H1 (cell line): ENCODE results near the gene COL5A2. TPM values are rescaled to one million over a fixed set of nuclear protein-coding genes. Genes with fewer than 3 reads are reported as not detected.

ENCODE experiments used
- CTCF ChIA-PET: fragments of 300-600 bp; sonication (Branson Sonifier 250); formaldehyde crosslinking; loops from one replicate; lab custom pipeline; 2021; ENCODE audit not compliant: partially characterized antibody; lab: Charles Lee
- POLR2A ChIA-PET: fragments of 300-600 bp; sonication (Branson Sonifier 250); formaldehyde crosslinking; loops from one replicate; lab custom pipeline; 2021; ENCODE audit warnings: inconsistent platforms; ENCODE audit not compliant: partially characterized antibody; lab: Charles Lee
- DNase-seq, 2 experiments: peaks; one replicate each; pipeline versions ENCODE4 v3.0.0 to v3.0.0-alpha.2; 2010 to 2022; ENCODE audit warnings: low spot score in 2 of 2, low read depth in 1 of 2, mixed read lengths in 1 of 2
- FAIRE-seq: peaks from 2 replicates; lab custom pipeline; 2011; peaks lifted over from hg19 to GRCh38; lab: Jason Lieb, UNC
- H2AFZ ChIP-seq: 2 replicates; pipeline ENCODE4 v1.8.1; 2012; ENCODE audit warnings: low read length, inconsistent platforms
- H2AK5ac ChIP-seq: 2 replicates; pipeline ENCODE4 v1.6.1; 2013; ENCODE audit warnings: low read depth, low read length
- H2BK120ac ChIP-seq: replicated peaks from 2 replicates; pipeline ENCODE3; 2013; ENCODE audit warnings: low read depth, low read length, inconsistent platforms
- H2BK12ac ChIP-seq: 2 replicates; pipeline ENCODE4 v1.6.1; 2013; ENCODE audit warnings: low read depth, low read length
- H2BK15ac ChIP-seq: 2 replicates; pipeline ENCODE4 v1.6.1; 2013; ENCODE audit warnings: low read length
- H2BK20ac ChIP-seq: 2 replicates; pipeline ENCODE4 v1.6.1; 2013; ENCODE audit warnings: low read length
- H2BK5ac ChIP-seq: 2 replicates; pipeline ENCODE4 v1.6.1; 2013; ENCODE audit warnings: low read depth, low read length
- H3K14ac ChIP-seq: 2 replicates; pipeline ENCODE4 v1.6.1; 2013; ENCODE audit warnings: inconsistent platforms; ENCODE audit not compliant: insufficient read length
- H3K18ac ChIP-seq: 2 replicates; pipeline ENCODE4 v1.6.1; 2013; ENCODE audit warnings: low read length; ENCODE audit errors: extremely low read depth
- H3K23ac ChIP-seq: 2 replicates; pipeline ENCODE4 v1.6.1; 2013; ENCODE audit warnings: inconsistent platforms; ENCODE audit not compliant: insufficient read length
- H3K23me2 ChIP-seq: 2 replicates; pipeline ENCODE4 v1.6.1; 2013; ENCODE audit warnings: low read depth, low read length
- H3K27ac ChIP-seq: 2 replicates; pipeline ENCODE4 v1.6.1; 2011; ENCODE audit warnings: low read depth, low read length, inconsistent platforms
- H3K27me3 ChIP-seq, 4 experiments: replicated peaks in 1 of 4; 1 replicate in 1 of 4; 2 replicates in 3 of 4; pipeline versions ENCODE4 v1.6.1 to v1.8.1; 2011 to 2013; ENCODE audit warnings: low read length in 3 of 4, mild to moderate bottlenecking in 3 of 4, inconsistent platforms in 2 of 4, mixed read lengths in 2 of 4, moderate library complexity in 1 of 4; ENCODE audit not compliant: control insufficient read depth in 3 of 4, insufficient read depth in 3 of 4; ENCODE audit errors: extremely low read depth in 1 of 4
- H3K36me3 ChIP-seq, 4 experiments: 2 replicates each; pipeline versions ENCODE4 v1.6.1 to v1.8.1; 2011 to 2013; ENCODE audit warnings: mild to moderate bottlenecking in 4 of 4, low read length in 3 of 4, moderate library complexity in 2 of 4, control low read depth in 1 of 4, inconsistent platforms in 1 of 4; ENCODE audit not compliant: insufficient read depth in 4 of 4, control insufficient read depth in 2 of 4
- H3K4ac ChIP-seq: replicated peaks from 2 replicates; pipeline ENCODE3; 2013; ENCODE audit warnings: low read length, low read depth, mixed read lengths, inconsistent platforms; ENCODE audit not compliant: insufficient read length
- H3K4me1 ChIP-seq, 4 experiments: replicated peaks in 1 of 4; 1 replicate in 1 of 4; 2 replicates in 3 of 4; pipeline versions ENCODE4 v1.6.1 to v1.8.1; 2011 to 2013; ENCODE audit warnings: low read length in 3 of 4, inconsistent platforms in 2 of 4, mixed read lengths in 1 of 4; ENCODE audit not compliant: insufficient read depth in 4 of 4, control insufficient read depth in 3 of 4
- H3K4me2 ChIP-seq, 2 experiments: 2 replicates each; pipeline versions ENCODE4 v1.6.1 to v1.8.1; 2011 to 2013; ENCODE audit warnings: low read depth in 2 of 2, low read length in 2 of 2, control low read depth in 1 of 2, inconsistent platforms in 1 of 2, mild to moderate bottlenecking in 1 of 2; ENCODE audit not compliant: insufficient read depth in 1 of 2
- H3K4me3 ChIP-seq, 4 experiments: fragments of 200-600, 300-600 bp in 1 of 4; sonication (generic), shearing (Covaris generic), sonication (Bioruptor Twin) in 1 of 4; 2 replicates each; pipeline versions ENCODE4 v1.5.1 to v1.8.1; 2011 to 2016; ENCODE audit warnings: low read length in 4 of 4, low read depth in 3 of 4, control low read depth in 2 of 4, inconsistent platforms in 2 of 4, mild to moderate bottlenecking in 2 of 4, mixed read lengths in 1 of 4, moderate library complexity in 1 of 4; ENCODE audit not compliant: insufficient read depth in 2 of 4; ENCODE audit errors: extremely low read depth in 1 of 4
- H3K56ac ChIP-seq: replicated peaks from 2 replicates; pipeline ENCODE3; 2013; ENCODE audit warnings: low read depth, mild to moderate bottlenecking, mixed read lengths, low read length, inconsistent platforms; ENCODE audit not compliant: insufficient read length
- H3K79me1 ChIP-seq: 2 replicates; pipeline ENCODE4 v1.6.1; 2013; ENCODE audit warnings: low read depth, low read length, control low read depth
- H3K79me2 ChIP-seq, 2 experiments: 2 replicates each; pipeline versions ENCODE4 v1.6.1 to v1.8.1; 2012 to 2013; ENCODE audit warnings: low read length in 2 of 2, mild to moderate bottlenecking in 2 of 2, inconsistent platforms in 1 of 2; ENCODE audit not compliant: insufficient read depth in 2 of 2, control insufficient read depth in 1 of 2
- H3K9ac ChIP-seq, 4 experiments: replicated peaks in 1 of 4; 1 replicate in 1 of 4; 2 replicates in 3 of 4; pipeline versions ENCODE4 v1.6.1 to v1.8.1; 2011 to 2013; ENCODE audit warnings: low read depth in 3 of 4, low read length in 3 of 4, control low read depth in 2 of 4, mild to moderate bottlenecking in 2 of 4, moderate library complexity in 2 of 4, inconsistent platforms in 1 of 4; ENCODE audit errors: extremely low read depth in 1 of 4
- H3K9me3 ChIP-seq, 2 experiments: 2 replicates each; pipeline versions ENCODE4 v1.6.1 to v1.8.1; 2012 to 2013; ENCODE audit warnings: mild to moderate bottlenecking in 2 of 2, moderate library complexity in 2 of 2, control low read depth in 1 of 2, inconsistent platforms in 1 of 2, low read depth in 1 of 2, low read length in 1 of 2, mixed read lengths in 1 of 2; ENCODE audit not compliant: insufficient read depth in 2 of 2
- H4K20me1 ChIP-seq, 2 experiments: replicated peaks in 1 of 2; 2 replicates each; pipeline versions ENCODE3 to v1.8.1; 2011 to 2013; ENCODE audit warnings: inconsistent platforms in 2 of 2, low read length in 2 of 2, mild to moderate bottlenecking in 1 of 2; ENCODE audit not compliant: insufficient read depth in 2 of 2, control insufficient read depth in 1 of 2
- H4K5ac ChIP-seq: 2 replicates; pipeline ENCODE4 v1.6.1; 2013; ENCODE audit warnings: low read length, low read depth, mixed read lengths, inconsistent platforms; ENCODE audit not compliant: insufficient read length
- H4K8ac ChIP-seq: 2 replicates; pipeline ENCODE4 v1.8.0; 2013; ENCODE audit warnings: mild to moderate bottlenecking, moderate library complexity, low read length, inconsistent platforms; ENCODE audit not compliant: insufficient read depth; ENCODE audit errors: extremely low read depth
- H4K91ac ChIP-seq: replicated peaks from 2 replicates; pipeline ENCODE3; 2013; ENCODE audit warnings: low read length, mixed read lengths, inconsistent platforms; ENCODE audit not compliant: insufficient read length
- RAD21 ChIP-seq, 2 experiments: IDR thresholded peaks in 1 of 2; conservative IDR thresholded peaks in 1 of 2; 2 replicates each; pipeline ENCODE4 v1.6.1; 2011; ENCODE audit warnings: low read depth in 2 of 2, low read length in 2 of 2, improper control_type of control experiment in 1 of 2, inconsistent platforms in 1 of 2, mild to moderate bottlenecking in 1 of 2, moderate library complexity in 1 of 2
- SIRT6 ChIP-seq: IDR thresholded peaks from one replicate; pipeline ENCODE4 v1.7.1; 2012; ENCODE audit warnings: low read length, inconsistent platforms
- WGBS, 2 experiments: shearing (Covaris generic) in 1 of 2; methylation state at CpG; one replicate each; pipeline versions ENCODE4 v1.1.6 to v1.1.7; 2013 to 2015; ENCODE audit warnings: low lambda C conversion rate in 2 of 2, mixed read lengths in 2 of 2, inconsistent platforms in 1 of 2, low coverage in 1 of 2, missing lambda C conversion rate in 1 of 2; ENCODE audit not compliant: insufficient replicate concordance in 2 of 2, insufficient coverage in 1 of 2, insufficient read length in 1 of 2; ENCODE audit errors: extremely low coverage in 1 of 2, missing lambda C conversion rate in 1 of 2; 5-methylcytosine and 5-hydroxymethylcytosine counted together
- polyA plus RNA-seq, 7 experiments: library from polyadenylated mRNA; depleted of rRNA in 3 of 7; stranded (reverse) in 5 of 7; unstranded in 2 of 7; fragments of >200 nt in 5 of 7; fragments of 200-250 nt in 2 of 7; gene quantifications; 1 replicate in 5 of 7; 2 replicates in 1 of 7; 4 replicates in 1 of 7; pipeline versions ENCODE4 v1.2.1 to v1.2.3, GENCODE V29; 2011 to 2013; ENCODE audit warnings: missing spikeins in 2 of 7, mixed read lengths in 2 of 7
- total RNA-seq: library from RNA; stranded (reverse); fragmentation: NEBNext Ultra II Directional; extraction: Animal tissue kit (Norgen Biotek cat#: 25700); gene quantifications from 2 replicates; pipeline ENCODE4 v1.2.1, GENCODE V29; 2021

Gene COL5A2
- total and polyA plus RNA-seq, 2 of the 8 experiments (the other 6 are each of a cell fraction or from before 2014, with no cell fraction given): 4.7 to 24.2 TPM

- WGBS, 2 experiments: 88% methylated on average over 2 of the region's 2 CpGs; no CpG with 5 or more reads in 1 of the 2 experiments
- H3K9ac ChIP-seq: no peak overlapping the region
- no peaks in the 10 kb centered on the region for H3K36me3 ChIP-seq
- no peak overlapping the region for H3K4me2 ChIP-seq
- H2AK5ac ChIP-seq: no peak overlapping the region
- H3K4ac ChIP-seq: no peak overlapping the region
- no peak overlapping the region for H2BK5ac ChIP-seq
- H3K9me3 ChIP-seq: no peaks in the 10 kb centered on the region
- no peak overlapping the region for H2BK20ac ChIP-seq
- FAIRE-seq: no peak
- no peak overlapping the region for H2BK12ac ChIP-seq
- no peak overlapping the region for H3K27ac ChIP-seq
- no peaks in the 10 kb centered on the region for H4K20me1 ChIP-seq
- no peak overlapping the region for H3K4me3 ChIP-seq
- no peaks in the 10 kb centered on the region for H3K27me3 ChIP-seq
- no peak overlapping the region for H2BK120ac ChIP-seq
- CTCF ChIA-PET: no interaction called here
- no peak overlapping the region for H2BK15ac ChIP-seq
- POLR2A ChIA-PET: no interaction called here
- no peaks in the 10 kb centered on the region for H3K4me1 ChIP-seq
- no peak overlapping the region for H3K14ac ChIP-seq
- TF ChIP-seq RAD21 (IDR thresholded peaks at IDR 0.05 in 1 of 2, conservative IDR thresholded peaks at IDR 0.05 in 1 of 2; ENCODE audit: low read depth in 2 of 2, low read length in 2 of 2): peak; percentile 6 to 16; a peak in 1 of 4 replicates
- TF ChIP-seq SIRT6: no peak
- H3K23ac ChIP-seq: no peak overlapping the region
- no peak overlapping the region for H3K18ac ChIP-seq
- no peak overlapping the region for H4K8ac ChIP-seq
- no peaks in the 10 kb centered on the region for H3K79me1 ChIP-seq
- H4K5ac ChIP-seq: no peak overlapping the region
- no peak overlapping the region for H2AFZ ChIP-seq
- no peaks in the 10 kb centered on the region for H3K23me2 ChIP-seq
- no peak overlapping the region for H3K56ac ChIP-seq
- H3K79me2 ChIP-seq: no peaks in the 10 kb centered on the region
- H4K91ac ChIP-seq: no peak overlapping the region
- DNase-seq: no peak
Measured at GRCh38 chr2:189109921-189110397, 69.6 kb downstream of the COL5A2 start.
